Activated T-helper 17 cell treated with anti-CD3 and anti-CD28 coated beads, Interleukin-2, amount 50 U/mL, for 72 hours (primary cell): Measurements from ENCODE around the gene PJA2. TPM values are rescaled to one million over a fixed set of nuclear protein-coding genes. Genes with fewer than 3 reads are reported as not detected.

Experiments
- ATAC-seq: fragments of 150-1000 bp; cut with Tn5 transposase; replicated peaks from 2 replicates; pipeline ENCODE4 v1.10.0; 2021; ENCODE audit warnings: mild to moderate bottlenecking, moderate library complexity
- H3K27ac Mint-ChIP-seq: one replicate; pipeline ENCODE4 v1.8.0; 2022; ENCODE audit warnings: mixed read lengths
- H3K27me3 Mint-ChIP-seq: one replicate; pipeline ENCODE4 v1.8.0; 2022; ENCODE audit warnings: mixed read lengths
- H3K36me3 Mint-ChIP-seq: one replicate; pipeline ENCODE4 v1.8.0; 2022; ENCODE audit warnings: low read depth, mild to moderate bottlenecking, mixed read lengths
- H3K4me1 Mint-ChIP-seq: one replicate; pipeline ENCODE4 v1.8.0; 2022; ENCODE audit warnings: mixed read lengths
- H3K4me3 Mint-ChIP-seq: one replicate; pipeline ENCODE4 v1.8.0; 2022; ENCODE audit warnings: mild to moderate bottlenecking, mixed read lengths
- H3K9me3 Mint-ChIP-seq: one replicate; pipeline ENCODE4 v1.8.0; 2022; ENCODE audit warnings: mixed read lengths
- total RNA-seq, 2 donors: library from RNA; stranded (reverse); gene quantifications; one replicate each; pipeline ENCODE4 v1.2.3, GENCODE V29; 2022

PJA2 gene
- total RNA-seq, 2 donors from 2014 or later: 53.9 to 91.0 TPM

DNA sequence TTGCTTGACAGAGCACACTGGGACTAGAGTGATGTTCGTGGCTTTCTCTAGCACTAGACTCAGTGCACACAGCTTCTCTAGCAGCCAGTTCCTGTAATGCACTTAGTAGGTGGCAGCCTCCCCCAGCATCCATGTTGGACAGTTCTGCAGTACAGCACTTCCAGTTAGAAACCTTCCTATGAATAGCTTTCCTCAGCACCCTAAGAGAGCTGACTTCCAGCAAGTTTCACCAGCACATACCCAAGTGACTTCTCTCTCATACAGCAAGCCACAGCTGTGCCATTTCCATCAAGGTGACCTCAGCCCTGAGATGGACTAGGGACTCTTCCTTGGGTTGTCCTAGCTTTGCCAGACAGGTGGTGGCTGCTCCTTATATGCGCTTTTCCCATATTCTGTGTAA, 60.4 kb downstream of the PJA2 start:
- peaks cover 78% of the 10 kb centered on the region for H3K36me3 Mint-ChIP-seq
- H3K4me1 Mint-ChIP-seq: peaks cover 14% of the 10 kb centered on the region
- no peak overlapping the region for H3K27ac Mint-ChIP-seq
- ATAC-seq: no peak
- H3K27me3 Mint-ChIP-seq: no peaks in the 10 kb centered on the region
- H3K9me3 Mint-ChIP-seq: no peaks in the 10 kb centered on the region
- H3K4me3 Mint-ChIP-seq: no peak overlapping the region

DNA sequence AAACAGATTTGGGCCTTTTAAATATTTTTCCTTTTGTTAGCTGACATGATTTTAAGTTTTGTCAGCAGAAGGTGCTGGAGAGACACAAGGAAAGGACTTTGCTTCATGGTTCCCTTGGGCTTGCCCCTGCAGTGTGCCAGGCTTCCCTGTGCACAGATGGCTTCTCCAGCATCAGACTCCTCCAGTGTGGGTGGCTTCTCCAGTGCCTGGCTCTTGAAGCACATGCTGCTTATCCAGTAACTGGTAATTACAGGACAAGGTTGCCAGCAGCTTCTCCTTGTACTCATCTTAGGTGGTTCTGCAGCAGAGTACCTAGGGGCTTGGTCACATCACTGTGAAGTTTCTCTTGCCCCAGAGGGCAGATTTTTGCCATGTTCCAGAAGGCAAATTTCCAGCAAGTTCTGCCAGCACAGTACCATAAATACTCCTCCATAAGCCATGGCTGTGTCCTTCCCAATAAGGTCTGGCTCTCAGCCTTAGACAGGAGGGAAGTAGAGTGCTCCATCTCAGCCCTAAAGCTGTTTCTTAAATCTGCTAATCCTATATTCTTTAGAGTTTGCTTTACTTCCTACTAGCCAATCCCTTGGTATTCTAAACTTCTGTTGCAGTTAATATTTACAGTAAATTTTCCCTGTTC, 62.4 kb downstream of the PJA2 start:
- no peak overlapping the region for H3K4me3 Mint-ChIP-seq
- no peak for ATAC-seq
- peaks cover 85% of the 10 kb centered on the region for H3K36me3 Mint-ChIP-seq
- H3K27ac Mint-ChIP-seq: no peak overlapping the region
- H3K27me3 Mint-ChIP-seq: no peaks in the 10 kb centered on the region
- peaks cover 12% of the 10 kb centered on the region for H3K4me1 Mint-ChIP-seq
- no peaks in the 10 kb centered on the region for H3K9me3 Mint-ChIP-seq

DNA sequence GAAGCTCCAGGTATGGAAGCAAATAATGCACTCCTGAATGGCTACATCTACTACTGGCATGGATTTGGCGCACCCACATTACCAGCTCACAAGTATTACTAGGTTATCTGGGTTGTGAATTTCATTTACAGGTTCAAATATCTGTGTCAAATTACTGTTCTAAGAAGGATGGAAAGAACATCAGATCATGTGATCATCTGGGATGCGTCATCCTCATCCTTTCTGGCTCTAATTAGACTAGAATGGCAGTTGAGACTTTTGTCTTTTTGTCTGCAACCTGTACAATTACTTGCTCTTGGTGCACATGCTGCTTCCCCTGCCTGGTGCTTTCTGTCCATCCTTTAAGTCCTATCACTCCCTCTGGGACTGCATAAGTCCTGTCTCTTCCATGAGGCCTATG, 64.1 kb downstream of the PJA2 start:
- Mint-ChIP-seq H3K4me1 (peaks cover 10% of the 10 kb centered on the region), H3K27me3 (no peaks in the 10 kb centered on the region), H3K36me3 (peaks cover 70% of the 10 kb centered on the region), H3K4me3 (no peak overlapping the region), H3K9me3 (no peaks in the 10 kb centered on the region), H3K27ac (no peak overlapping the region)
- no peak for ATAC-seq

DNA sequence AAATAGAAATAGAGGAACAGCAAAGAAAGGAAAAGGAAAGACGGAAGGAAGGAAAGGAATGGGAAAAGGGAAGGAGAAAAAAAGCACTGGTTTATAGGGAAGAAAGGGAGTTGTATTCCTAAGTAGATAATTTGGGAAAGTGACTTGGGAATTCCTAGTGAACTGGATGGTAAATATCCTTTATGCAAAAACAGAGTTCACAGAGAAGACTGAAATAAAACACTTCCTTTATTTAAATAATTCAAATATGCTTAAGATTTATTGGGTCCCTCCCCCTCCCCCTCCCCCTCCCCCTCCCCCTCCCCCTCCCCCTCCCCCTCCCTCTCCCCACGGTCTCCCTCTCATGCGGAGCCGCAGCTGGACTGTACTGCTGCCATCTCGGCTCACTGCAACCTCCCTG, 69.4 kb downstream of the PJA2 start:
- Mint-ChIP-seq H3K36me3 (peaks cover 69% of the 10 kb centered on the region), H3K27me3 (no peaks in the 10 kb centered on the region), H3K27ac (no peak overlapping the region), H3K4me3 (no peak overlapping the region), H3K9me3 (no peaks in the 10 kb centered on the region), H3K4me1 (peaks cover 6% of the 10 kb centered on the region)
- no peak for ATAC-seq

DNA sequence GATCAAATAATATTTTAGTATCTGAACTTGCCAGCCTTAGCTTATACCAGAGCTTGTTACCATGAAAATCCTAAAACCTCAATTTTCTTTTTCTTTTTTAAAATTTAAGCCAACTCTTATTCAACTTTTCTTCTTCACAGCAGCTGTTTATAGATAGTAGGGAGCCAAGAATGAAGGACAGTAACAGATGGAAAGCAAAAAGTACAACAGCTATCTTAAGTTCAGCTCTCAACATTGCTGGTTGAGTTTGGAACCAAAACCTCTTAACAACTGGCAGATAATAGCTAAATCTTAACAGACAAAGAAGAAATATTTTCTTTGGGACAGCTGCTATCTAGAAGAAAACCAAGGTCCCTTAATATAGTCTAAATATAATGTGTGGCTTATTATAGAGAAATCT, 74.7 kb downstream of the PJA2 start:
- H3K36me3 Mint-ChIP-seq: peaks cover 93% of the 10 kb centered on the region
- peaks cover 6% of the 10 kb centered on the region for H3K4me1 Mint-ChIP-seq
- no peak overlapping the region for H3K4me3 Mint-ChIP-seq
- no peaks in the 10 kb centered on the region for H3K9me3 Mint-ChIP-seq
- ATAC-seq: no peak
- H3K27me3 Mint-ChIP-seq: no peaks in the 10 kb centered on the region
- no peak overlapping the region for H3K27ac Mint-ChIP-seq

DNA sequence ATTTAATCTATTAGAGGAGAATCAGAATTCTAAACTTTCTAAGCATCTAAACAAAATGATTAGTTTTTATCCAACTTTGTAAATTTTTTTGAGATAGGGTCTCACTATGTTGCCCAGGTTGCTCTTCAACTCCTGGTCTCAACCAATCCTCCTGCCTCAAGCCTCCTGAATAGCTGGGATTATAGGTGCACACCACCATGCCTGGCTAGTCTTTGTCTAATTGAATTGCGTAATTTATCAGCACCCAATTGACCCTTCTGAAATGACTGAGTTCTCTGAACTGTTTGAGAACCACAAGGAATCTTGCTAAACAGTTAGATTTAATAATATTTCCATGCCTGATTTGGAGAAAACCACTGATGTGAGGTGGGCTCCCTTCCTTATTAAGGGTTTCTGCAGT, 75.7 kb downstream of the PJA2 start:
- H3K9me3 Mint-ChIP-seq: no peaks in the 10 kb centered on the region
- peaks cover 82% of the 10 kb centered on the region for H3K36me3 Mint-ChIP-seq
- ATAC-seq: no peak
- peaks cover 6% of the 10 kb centered on the region for H3K4me1 Mint-ChIP-seq
- H3K4me3 Mint-ChIP-seq: no peak overlapping the region
- no peak overlapping the region for H3K27ac Mint-ChIP-seq
- no peaks in the 10 kb centered on the region for H3K27me3 Mint-ChIP-seq

DNA sequence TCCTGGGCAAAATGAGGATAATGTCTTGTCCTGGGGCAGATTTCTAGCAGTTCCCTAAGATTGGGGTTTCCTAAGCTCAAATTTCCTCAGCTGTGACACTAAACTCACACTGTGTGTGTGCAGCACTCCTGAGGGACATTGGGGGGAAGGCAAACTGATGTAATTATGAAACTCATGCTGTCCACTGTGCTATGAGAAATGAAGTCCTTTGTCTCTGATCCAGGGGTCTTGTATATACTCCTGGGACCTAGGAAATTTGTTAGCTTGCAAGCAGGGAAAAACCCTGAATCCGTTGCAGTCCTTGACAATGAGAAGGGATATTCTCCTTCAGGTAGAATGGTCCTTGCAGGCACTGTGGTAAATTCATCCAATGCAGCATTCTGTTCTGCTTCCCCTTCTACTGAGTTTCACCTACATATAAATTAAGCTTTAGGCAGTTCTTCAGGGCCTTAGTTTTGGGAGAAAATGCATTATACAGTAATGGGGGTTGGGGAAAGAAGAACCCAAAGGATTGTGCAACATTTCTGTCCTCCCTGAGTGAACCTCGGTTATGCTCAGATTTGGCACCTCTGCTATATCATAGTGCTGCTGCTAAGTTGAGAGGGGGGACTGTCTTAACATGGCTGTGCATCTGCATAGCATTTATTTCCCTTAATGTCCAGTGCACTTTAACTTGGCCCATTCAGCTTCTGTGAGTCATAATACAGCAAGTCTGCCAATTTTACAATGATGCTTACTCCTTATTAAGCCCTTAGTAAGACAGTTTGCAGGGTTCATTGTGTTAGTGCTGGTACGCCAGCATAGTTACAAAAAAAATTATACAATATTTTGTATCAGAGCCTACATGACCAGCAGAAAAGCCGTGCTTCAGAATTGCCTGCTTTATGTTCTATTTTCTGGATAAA, 80.2 kb downstream of the PJA2 start:
- no peaks in the 10 kb centered on the region for H3K27me3 Mint-ChIP-seq
- H3K9me3 Mint-ChIP-seq: no peaks in the 10 kb centered on the region
- H3K36me3 Mint-ChIP-seq: peaks cover 46% of the 10 kb centered on the region
- no peak overlapping the region for H3K4me3 Mint-ChIP-seq
- no peak for ATAC-seq
- no peaks in the 10 kb centered on the region for H3K4me1 Mint-ChIP-seq
- H3K27ac Mint-ChIP-seq: no peak overlapping the region

DNA sequence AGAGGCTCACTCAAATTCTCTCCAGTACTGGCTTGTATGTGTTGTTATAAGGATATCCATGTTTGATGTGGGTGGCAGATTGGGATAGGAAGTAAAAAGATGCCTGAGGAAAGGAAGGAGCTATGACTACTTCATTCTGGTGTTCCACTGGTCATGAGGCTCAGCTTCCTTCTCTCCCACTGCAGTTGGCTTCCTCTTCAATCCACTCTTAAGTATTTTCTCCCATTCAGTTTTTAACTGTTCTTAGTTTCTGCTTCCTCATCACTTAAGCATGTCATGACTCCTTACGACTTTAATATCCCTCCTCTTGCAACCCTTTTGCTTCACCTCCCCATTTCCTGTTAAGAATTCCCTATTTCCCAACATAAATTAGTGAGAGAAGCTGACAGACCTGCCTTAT, 81.1 kb downstream of the PJA2 start:
- H3K4me1 Mint-ChIP-seq: no peaks in the 10 kb centered on the region
- H3K27ac Mint-ChIP-seq: no peak overlapping the region
- H3K9me3 Mint-ChIP-seq: no peaks in the 10 kb centered on the region
- no peak for ATAC-seq
- peaks cover 36% of the 10 kb centered on the region for H3K36me3 Mint-ChIP-seq
- H3K27me3 Mint-ChIP-seq: no peaks in the 10 kb centered on the region
- no peak overlapping the region for H3K4me3 Mint-ChIP-seq

DNA sequence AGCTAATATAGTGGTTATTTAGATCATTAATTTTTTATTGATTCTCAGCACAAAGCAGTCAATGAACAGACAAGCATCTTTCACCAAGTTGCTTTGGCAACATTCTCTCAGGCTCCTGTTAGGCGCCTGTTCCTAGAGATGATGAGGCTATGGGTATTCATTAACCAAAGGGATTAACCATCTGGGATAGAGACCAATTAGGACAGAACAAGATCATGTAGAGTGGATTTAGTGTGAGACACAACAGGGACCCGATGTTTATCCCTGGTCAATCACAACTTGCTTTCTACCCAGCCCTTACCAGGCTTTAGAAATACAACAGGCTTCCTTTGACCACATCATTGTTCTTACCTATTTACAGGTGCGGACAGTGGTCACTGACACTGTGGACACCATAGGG, 82.2 kb downstream of the PJA2 start:
- ATAC-seq: no peak
- Mint-ChIP-seq H3K27ac (no peak overlapping the region), H3K4me3 (no peak overlapping the region), H3K36me3 (peaks cover 25% of the 10 kb centered on the region), H3K27me3 (no peaks in the 10 kb centered on the region), H3K4me1 (no peaks in the 10 kb centered on the region), H3K9me3 (no peaks in the 10 kb centered on the region)

DNA sequence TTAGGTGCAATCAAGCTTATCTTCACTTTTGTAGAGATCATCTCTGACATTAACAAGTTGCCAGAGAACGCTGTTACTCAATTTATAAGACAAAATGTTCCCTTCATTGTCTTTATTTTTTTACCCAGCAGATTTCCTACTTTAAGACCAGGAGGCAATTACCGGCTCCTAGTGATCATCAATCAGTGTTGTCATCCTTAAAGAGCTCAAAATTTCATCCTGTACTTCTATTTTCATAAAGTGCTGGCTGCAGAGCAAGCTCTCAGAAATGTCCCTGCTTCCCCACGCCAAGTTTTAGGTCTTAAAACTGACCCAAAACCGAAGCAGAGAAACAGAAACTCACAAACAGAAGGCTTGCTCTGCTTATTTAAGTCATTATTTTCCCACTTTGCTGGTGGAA, 82.9 kb downstream of the PJA2 start:
- Mint-ChIP-seq H3K9me3 (no peaks in the 10 kb centered on the region), H3K4me1 (no peaks in the 10 kb centered on the region), H3K36me3 (peaks cover 23% of the 10 kb centered on the region), H3K4me3 (no peak overlapping the region), H3K27me3 (no peaks in the 10 kb centered on the region), H3K27ac (no peak overlapping the region)
- ATAC-seq: no peak

DNA sequence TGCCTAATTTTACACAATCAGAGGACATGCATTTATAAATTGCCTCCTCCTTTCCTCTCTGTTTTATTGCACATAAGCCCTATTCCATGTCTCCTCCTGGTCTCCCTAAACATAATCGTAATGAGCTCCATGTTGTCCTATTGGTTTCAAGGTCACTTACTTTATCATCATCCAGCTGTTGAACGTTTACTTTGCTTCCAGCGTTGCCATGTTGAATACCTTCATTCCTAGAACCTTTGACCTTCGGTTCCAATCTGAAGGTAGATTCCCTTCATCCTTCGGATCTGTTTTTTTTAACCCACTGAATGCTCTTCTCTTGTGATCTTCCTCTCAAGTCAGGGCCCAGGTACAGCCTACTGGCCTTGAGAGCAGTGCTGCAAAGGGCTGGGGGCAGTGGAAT, 84.3 kb downstream of the PJA2 start:
- Mint-ChIP-seq H3K9me3 (no peaks in the 10 kb centered on the region), H3K27me3 (no peaks in the 10 kb centered on the region), H3K4me3 (no peak overlapping the region), H3K36me3 (peaks cover 8% of the 10 kb centered on the region), H3K4me1 (no peaks in the 10 kb centered on the region), H3K27ac (no peak overlapping the region)
- ATAC-seq: no peak

DNA sequence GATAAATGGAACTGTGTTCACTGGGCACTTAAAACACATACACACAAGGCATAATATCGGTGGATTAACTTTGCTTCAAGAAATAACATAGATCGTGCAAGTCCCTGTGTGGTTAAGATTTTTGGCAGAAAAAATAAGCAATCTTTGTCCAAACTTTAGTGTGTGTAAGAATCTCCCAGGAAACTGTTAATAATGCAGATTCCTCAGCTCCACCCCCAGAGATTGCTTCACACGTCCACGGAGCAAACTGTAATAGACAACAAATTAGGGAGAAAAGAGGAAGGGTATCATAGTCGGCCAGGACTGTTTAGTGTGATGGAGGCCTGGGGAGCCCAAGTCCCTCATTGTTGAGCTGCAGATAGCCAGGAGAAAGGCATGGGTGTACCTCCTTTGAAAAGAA, 84.8 kb downstream of the PJA2 start:
- Mint-ChIP-seq H3K27me3 (no peaks in the 10 kb centered on the region), H3K4me1 (no peaks in the 10 kb centered on the region), H3K9me3 (peaks cover 4% of the 10 kb centered on the region), H3K4me3 (no peak overlapping the region), H3K27ac (no peak overlapping the region), H3K36me3 (peaks cover 8% of the 10 kb centered on the region)
- ATAC-seq: no peak

DNA sequence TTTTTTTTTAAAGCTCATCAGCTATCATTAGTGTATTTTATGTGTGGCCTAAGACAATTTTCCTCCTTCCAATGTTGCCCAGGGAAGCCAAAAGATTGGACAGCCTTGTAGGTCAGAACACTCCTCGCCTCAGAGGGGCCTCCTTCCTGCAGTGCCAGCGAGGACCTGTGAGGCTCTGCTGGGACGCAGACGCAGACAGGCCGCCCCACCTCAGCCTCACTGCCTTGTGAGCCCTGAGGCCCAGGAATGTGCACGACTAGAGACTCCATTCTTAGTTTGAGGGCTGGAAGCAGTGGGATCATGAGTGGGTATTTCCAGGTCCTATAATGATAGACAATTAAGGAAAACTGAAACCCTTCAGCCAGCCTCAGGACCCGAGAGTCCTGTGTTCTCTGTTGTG, 85.4 kb downstream of the PJA2 start:
- peaks cover 8% of the 10 kb centered on the region for H3K36me3 Mint-ChIP-seq
- no peaks in the 10 kb centered on the region for H3K4me1 Mint-ChIP-seq
- H3K27me3 Mint-ChIP-seq: no peaks in the 10 kb centered on the region
- H3K4me3 Mint-ChIP-seq: no peak overlapping the region
- ATAC-seq: no peak
- no peak overlapping the region for H3K27ac Mint-ChIP-seq
- H3K9me3 Mint-ChIP-seq: peaks cover 4% of the 10 kb centered on the region

DNA sequence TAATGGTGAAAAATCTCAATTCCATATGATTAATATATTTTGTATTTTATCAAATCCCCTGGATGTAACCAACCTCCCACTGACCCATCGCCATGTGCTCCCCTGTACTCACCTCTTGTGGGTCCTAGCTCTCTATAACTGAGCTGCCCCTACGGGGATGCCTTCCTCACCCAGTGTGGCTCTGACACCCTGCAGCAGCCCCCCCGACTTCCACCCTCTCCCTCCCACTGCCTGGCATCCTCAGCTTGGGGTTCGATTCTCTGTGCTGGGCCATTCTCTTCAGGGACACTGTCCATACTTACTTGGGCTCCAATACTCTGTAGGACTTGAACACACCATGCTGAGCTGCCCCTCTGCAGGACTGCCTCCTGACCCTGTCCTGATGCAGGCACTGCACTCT, 87.1 kb downstream of the PJA2 start:
- no peak overlapping the region for H3K27ac Mint-ChIP-seq
- no peak for ATAC-seq
- H3K4me3 Mint-ChIP-seq: no peak overlapping the region
- peaks cover 8% of the 10 kb centered on the region for H3K36me3 Mint-ChIP-seq
- H3K27me3 Mint-ChIP-seq: no peaks in the 10 kb centered on the region
- H3K9me3 Mint-ChIP-seq: peaks cover 4% of the 10 kb centered on the region
- no peaks in the 10 kb centered on the region for H3K4me1 Mint-ChIP-seq

DNA sequence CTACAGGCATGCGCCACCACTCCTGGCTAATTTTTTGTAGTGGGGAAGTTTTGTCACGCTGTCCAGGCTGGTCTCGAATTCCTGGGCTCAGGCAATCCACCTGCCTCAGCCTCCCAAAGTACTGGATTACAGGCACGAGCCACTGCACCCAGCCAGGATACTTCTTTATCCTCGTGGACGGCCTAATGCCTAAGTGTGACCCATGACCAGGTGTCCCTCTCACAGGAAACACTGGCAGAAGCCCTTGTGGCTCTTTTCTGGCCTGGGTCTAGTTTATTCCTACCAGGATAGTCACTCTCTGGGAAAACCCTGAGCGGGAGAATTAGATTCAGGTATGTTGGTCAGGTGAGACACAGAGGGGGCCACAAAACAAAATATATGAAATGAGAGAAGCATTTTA, 90.4 kb downstream of the PJA2 start:
- no peak for ATAC-seq

More for the DNA sequence above, 90.4 kb downstream of the PJA2 start:
- no peak overlapping the region for H3K4me3 Mint-ChIP-seq
- H3K9me3 Mint-ChIP-seq: peaks cover 4% of the 10 kb centered on the region
- H3K36me3 Mint-ChIP-seq: no peaks in the 10 kb centered on the region
- H3K27ac Mint-ChIP-seq: no peak overlapping the region
- H3K27me3 Mint-ChIP-seq: no peaks in the 10 kb centered on the region
- no peaks in the 10 kb centered on the region for H3K4me1 Mint-ChIP-seq
